ENCODE results near the gene ABCB10.

DNA sequence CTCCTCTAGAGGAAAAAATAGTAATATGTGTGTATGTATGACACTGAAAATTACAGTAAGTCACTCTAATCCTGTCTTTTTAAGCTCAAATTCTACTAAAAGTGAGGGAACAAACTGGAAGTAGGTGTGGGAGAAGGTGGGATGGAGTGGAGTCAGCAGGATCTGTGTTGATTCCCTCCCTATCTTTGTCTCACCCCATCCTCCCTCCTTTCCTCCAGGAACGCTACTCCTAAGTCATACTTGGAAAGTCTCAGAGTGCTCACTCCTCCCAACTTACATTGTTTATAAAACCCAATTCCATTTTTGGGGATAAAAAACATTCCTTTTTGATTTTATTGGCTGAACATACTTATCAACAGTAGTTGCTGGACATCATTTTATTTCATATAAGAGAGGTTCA, 35.5 kb downstream of the ABCB10 start:
- TF ChIP-seq, protein P1, sequence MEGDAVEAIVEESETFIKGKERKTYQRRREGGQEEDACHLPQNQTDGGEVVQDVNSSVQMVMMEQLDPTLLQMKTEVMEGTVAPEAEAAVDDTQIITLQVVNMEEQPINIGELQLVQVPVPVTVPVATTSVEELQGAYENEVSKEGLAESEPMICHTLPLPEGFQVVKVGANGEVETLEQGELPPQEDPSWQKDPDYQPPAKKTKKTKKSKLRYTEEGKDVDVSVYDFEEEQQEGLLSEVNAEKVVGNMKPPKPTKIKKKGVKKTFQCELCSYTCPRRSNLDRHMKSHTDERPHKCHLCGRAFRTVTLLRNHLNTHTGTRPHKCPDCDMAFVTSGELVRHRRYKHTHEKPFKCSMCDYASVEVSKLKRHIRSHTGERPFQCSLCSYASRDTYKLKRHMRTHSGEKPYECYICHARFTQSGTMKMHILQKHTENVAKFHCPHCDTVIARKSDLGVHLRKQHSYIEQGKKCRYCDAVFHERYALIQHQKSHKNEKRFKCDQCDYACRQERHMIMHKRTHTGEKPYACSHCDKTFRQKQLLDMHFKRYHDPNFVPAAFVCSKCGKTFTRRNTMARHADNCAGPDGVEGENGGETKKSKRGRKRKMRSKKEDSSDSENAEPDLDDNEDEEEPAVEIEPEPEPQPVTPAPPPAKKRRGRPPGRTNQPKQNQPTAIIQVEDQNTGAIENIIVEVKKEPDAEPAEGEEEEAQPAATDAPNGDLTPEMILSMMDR (conservative IDR thresholded peaks at IDR 0.05; ENCODE audit: low read depth, low read length), result no peak
- TF ChIP-seq EZH2 (IDR thresholded peaks at IDR 0.05; ENCODE audit: borderline replicate concordance, low read depth, low read length, poor library complexity, severe bottlenecking), result no peak

Data from A673 (cell line).